Hepatic stellate cell (primary cell): Measurements from ENCODE around the gene NAV3.

ENCODE experiments used
- DNase-seq: peaks from one replicate; pipeline ENCODE4 v3.0.0; 2011; ENCODE audit warnings: low spot score

NAV3 gene

GRCh38 chr12:78119351-78119918 is 288.7 kb downstream of the NAV3 start:
- no peak for DNase-seq

DNA sequence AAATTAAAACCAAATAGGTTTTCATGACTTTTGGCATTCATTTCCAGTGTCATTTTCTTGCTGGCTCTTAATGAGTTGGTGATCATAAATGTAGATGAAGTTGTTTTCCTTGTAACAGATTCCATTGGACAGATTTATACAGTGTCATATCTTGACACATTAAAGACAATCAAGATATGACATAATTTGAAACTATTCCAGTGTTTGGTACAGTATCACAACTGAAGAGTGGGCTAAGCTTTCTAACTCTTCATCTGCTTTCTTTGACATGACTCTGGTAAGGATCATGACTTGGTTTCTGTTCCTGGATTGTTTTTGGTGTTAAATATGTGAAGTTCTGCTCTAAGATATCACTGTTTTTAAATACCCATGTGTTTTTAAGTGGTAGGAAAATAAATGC is 289.6 kb downstream of the NAV3 start:
- DNase-seq, result no peak

GRCh38 chr12:78120866-78121560 is 290.3 kb downstream of the NAV3 start:
- no peak for DNase-seq

GRCh38 chr12:78121969-78122610 is 291.4 kb downstream of the NAV3 start:
- no peak for DNase-seq

- no peak for DNase-seq
These were observed 297.5 kb downstream of the NAV3 start for GRCh38 chr12:78128211-78128610.

- DNase-seq, result no peak
These were observed 313.0 kb downstream of the NAV3 start for GRCh38 chr12:78143717-78144116.

DNA sequence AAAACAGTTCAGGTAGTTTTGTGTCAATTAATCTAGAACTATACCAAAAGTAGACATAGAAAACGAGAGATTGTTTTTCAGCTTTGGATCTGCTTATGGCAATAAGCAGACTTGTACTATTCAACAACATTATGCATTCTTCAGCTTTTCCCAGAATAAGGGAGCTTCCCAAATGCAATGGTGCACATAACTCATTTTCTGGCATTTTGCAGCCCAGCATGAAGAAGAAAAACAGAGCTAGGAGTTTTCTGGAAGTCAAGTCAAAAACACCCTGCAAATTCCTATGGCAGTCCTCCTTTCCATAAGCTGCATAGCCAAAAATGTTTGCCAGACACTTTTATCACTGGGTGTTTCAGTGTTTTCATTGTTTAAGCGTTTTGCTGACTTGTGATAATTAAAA is 314.7 kb downstream of the NAV3 start:
- no peak for DNase-seq

DNA sequence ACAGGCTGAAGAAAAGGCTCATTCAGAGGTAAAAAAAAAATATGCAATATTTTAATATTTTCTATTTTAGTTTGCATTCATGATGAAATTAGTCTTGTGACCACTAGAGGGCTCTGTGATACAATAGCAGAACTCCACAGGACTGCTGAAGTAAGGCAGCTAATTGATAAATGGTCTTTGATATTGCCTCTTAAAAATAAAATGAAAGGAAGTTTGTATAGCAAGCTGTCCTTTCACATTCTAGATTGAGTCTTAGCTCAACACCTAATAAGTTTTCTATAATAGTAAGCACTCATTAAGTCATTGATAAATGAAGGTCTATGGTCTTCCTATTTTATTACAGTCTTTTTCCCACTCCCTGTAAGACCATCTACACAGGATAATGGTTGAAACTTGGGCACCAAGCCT is 315.7 kb downstream of the NAV3 start:
- DNase-seq, result no peak

DNA sequence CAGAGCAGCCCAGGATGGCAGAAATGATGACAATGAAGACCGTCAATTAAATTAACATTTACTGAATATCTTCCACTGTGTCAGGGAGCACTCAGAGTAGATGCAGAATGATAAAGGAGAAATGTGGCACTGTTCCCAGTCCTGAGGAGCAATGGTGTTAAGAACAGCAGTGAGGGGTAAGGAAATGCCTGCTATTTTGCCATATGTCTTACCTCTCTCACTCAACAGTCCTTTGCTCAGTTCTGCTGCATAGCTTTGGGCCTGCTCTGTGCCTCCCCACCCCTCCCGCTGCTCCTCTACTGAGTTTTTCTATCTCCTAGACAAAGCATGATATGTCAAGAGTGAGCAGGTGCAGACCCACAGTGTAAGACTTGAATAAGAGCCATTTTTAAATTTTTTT is 318.8 kb downstream of the NAV3 start:
- DNase-seq, result no peak

GRCh38 chr12:78155546-78155945 is 324.9 kb downstream of the NAV3 start:
- DNase-seq, result no peak

DNA sequence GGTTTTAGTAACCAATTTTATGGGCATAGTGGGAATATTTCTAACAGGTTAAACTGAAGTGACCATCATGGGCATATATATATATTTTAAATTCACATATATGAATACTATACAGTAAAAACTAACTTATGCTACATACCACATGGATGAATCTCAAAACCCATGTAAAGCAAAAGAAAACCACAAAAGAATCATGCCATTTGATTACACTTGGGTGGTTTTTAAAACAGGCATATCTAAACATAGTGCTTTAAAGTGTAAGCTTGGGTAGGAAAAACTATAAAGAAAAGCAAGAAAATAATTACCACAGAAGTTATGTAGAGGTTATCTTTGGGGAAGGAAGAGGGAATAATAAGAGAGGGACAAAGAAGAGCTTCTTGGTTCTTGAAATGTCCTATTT is 326.1 kb downstream of the NAV3 start:
- no peak for DNase-seq

DNA sequence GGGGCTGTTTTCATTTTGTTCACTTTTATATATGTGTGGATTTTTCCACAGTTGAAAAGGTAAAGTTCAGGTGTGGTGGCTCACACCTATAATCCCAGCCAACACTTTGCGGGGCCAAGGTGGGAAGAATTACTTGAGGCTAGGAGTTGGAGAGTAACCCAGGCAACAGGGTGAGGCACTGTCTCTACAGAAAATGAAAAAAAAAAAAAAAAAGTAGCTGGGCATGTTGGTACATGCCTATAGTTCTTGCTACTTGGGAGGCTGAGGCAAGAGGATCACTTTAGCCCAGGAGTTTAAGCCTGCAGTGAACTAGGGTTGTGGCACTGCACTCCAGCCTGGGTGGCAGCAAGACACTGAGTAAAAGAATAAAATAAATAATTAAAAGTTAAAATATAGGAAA is 326.5 kb downstream of the NAV3 start:
- DNase-seq, result no peak

- no peak for DNase-seq
These were observed 333.5 kb downstream of the NAV3 start for GRCh38 chr12:78164154-78164553.

DNA sequence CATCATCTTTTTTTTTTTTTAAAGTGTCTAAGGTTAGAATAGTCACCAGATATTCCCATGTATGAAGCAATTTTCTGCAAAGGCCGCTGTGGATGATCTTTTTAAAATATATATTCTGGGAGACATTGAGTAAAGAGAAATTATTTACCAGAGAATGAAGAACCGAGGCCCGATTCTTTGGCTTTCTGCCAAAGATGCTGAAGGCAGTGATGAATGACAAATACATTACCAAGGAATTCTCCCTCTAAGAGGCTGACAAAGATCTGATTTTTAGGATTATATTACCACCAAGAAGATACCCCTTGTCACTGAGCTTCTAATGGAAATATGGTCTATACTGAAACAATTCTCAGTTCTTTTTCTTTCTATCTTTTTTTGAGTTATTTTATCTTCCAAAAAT is 336.8 kb downstream of the NAV3 start:
- DNase-seq, result no peak

- DNase-seq, result no peak
These were observed 340.4 kb downstream of the NAV3 start for GRCh38 chr12:78171061-78171460.

- DNase-seq, result no peak
These were observed 345.9 kb downstream of the NAV3 start for GRCh38 chr12:78176643-78177042.

- DNase-seq, result no peak
These were observed 346.6 kb downstream of the NAV3 start for GRCh38 chr12:78177298-78177697.

GRCh38 chr12:78179346-78179745 is 348.7 kb downstream of the NAV3 start:
- DNase-seq, result no peak

DNA sequence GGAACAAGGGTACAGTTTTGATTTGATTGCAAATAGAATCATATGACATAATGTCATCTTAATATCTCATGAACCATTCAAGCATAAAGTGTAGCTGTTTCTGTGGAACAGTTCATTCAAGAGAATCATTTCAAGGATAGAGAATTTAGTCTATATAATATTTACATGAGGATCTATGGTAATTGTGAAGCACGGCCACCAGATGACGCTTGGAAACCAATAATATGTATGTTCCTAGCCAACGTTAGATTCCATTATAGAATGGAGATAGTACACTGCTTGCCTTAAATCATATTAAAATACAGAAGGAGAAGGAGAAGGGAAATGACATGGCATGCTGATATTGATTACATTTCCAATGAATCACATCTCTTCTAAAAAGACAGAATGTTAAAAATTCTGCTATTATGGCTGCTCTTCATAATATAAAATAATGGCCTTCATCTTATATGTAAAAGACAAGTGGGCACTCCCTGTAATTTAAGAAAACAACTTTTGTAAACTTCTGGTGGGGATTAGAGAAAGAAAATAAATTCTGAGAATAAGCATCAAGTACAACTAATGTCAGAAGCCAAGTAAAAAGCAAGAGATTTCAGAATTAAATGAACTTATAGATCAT is 351.0 kb downstream of the NAV3 start:
- DNase-seq, result no peak

DNA sequence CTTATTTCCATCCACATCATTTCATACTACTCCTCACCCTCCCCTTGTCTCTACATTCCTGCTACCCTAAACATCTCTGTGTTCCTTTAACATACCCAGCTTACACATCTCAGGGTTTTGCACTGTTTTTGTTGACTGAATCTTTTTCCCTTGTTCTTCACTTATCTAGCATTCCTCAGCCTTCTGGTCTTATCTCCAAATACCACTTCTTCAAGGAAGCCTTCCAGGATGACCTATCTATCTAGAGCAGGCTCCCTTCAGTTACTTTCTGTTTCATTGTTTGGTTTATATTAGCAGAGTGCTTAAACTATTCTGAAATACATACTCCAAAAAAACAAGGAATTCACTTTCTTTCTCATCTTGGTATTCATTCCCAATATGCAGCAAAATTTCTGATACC is 353.1 kb downstream of the NAV3 start:
- no peak for DNase-seq

DNA sequence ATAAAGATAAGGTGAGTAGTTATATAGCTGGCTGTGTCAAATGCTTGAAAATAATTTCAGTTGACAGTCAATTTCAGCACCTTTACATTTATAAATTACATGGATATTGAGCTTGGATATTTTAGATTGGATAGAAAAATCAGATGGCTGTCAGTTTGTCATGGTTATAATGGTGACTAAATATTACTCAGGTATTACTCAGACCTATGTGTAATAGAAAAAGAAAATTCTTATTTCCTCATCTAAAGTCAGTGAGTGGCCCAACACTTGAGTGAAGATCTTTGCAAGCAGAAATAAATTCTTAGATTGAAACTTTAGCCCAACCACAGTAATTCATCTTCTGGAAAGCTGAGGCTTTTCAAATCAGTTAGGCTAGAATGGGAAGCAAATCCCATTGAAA is 354.4 kb downstream of the NAV3 start:
- DNase-seq, result no peak

DNA sequence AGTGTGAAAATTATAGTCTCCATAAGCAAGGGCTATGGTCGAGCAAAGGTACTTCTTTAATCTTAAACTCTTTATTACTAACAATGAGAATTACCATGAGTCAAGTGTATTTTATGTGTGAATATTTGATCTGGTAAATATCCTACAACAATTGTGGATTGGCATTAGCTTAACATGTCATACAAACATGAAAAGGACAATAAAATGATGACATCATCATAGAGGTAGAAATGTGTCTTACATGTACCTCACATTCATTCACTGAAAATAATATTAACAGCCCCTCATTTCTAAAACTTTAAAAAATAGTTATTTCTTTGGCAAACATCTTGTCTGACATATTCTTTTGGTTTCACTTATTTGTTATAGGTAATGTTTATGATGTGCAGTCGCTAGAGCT is 355.0 kb downstream of the NAV3 start:
- no peak for DNase-seq

DNA sequence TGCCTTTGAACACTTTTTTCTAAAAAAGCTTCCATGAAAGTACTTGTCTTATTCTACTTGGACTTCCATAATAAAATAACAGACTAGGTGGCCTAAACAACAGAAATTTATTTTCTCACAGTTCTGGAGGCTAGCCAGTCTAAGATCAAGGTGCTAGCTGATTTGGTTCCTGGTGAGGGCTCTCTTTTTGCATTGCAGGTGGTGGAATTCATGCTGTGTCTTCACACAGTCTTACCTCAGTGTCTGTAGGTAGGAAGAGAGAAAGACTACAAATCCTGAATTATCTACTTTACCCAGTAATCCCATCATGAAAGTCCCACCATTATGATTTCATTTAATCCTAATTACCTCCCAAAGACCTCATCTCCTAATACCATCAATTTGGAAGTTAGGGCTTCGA is 356.0 kb downstream of the NAV3 start:
- DNase-seq, result no peak
